Measurements from ENCODE around the gene IGHMBP2.

The IGHMBP2 gene

GRCh38 chr11:68928136-68928880, 24.6 kb downstream of the IGHMBP2 start:
- no peak for DNase-seq

- no peak for DNase-seq
Observed at GRCh38 chr11:68929135-68929534, 25.4 kb downstream of the IGHMBP2 start.

GRCh38 chr11:68929706-68930570, 26.2 kb downstream of the IGHMBP2 start:
- no peak for DNase-seq

DNA sequence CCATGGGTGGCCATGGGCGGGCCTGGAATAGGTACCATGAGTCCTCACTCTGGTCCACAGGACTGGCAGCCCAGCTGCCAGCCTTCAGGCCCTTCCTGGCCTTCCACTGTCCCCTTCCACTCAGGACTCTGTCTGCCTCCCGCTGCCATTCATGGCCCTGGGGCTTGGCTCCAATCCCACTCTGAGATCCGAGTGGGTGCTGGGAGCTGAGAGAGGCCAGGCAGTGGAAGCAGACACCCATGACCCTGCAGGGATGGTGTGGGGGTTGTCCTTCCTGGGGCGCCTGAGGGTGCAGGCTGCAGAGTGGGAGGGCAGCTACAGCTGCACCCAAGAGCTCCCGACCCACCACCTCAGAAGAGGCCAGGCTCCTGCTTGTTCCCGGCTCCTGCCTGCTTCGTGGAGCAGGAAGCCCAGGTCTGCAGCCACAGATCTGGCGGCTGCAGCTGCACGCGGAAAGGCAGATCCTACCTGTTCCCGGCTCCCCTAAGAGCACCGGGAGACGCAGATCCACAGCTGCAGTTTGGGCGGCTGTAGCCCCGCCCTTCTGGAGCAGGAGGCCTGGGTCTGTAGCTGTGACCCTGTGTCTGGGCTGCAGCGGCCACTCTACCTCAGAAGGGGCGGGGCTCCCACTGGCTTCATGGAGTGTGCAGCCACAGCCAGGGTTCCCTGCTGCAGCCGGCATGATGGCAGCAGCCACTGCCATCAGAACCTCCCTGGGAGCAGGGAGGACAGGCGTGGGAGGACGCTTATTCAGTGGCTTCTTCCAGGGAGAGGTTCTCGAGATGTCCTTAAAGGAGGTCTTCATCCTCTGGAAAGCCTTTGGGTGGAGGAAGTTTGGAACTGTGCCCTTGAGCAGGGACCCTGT, 27.5 kb downstream of the IGHMBP2 start:
- no peak for DNase-seq

DNA sequence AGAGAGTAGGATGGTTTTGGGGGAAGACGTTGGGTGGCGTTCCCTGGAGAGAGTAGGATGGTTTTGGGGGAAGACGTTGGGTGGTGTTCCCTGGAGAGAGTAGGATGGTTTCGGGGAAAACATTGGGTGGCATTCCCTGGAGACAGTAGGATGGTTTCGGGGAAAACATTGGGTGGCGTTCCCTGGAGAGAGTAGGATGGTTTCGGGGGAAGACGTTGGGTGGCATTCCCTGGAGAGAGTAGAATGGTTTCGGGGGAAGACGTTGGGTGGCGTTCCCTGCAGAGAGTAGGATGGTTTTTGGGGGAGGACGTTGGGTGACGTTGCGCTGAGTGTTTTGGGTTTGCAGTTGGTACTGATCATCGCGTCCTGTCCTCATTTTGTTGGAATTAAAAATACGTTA, 28.2 kb downstream of the IGHMBP2 start:
- no peak for DNase-seq

DNA sequence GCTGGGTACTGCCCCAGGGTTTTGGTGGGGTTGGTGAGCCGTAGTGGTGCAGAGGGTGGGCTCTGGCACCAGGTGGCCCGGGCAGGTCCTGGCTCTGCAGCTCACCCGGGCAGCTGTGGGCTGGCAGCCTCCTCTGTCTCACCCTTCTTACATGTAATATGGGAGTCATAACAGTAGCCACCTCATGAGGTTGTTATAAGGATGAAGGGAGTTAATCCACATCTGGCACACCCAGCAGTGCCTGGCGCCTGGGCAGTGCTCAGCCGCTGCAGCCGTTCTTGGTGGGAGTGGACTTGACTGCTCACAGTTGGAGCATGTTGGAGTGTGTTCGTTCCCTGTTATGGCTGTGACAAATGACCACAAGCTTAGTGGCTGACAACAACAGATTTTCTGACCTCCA, 28.7 kb downstream of the IGHMBP2 start:
- no peak for DNase-seq

DNA sequence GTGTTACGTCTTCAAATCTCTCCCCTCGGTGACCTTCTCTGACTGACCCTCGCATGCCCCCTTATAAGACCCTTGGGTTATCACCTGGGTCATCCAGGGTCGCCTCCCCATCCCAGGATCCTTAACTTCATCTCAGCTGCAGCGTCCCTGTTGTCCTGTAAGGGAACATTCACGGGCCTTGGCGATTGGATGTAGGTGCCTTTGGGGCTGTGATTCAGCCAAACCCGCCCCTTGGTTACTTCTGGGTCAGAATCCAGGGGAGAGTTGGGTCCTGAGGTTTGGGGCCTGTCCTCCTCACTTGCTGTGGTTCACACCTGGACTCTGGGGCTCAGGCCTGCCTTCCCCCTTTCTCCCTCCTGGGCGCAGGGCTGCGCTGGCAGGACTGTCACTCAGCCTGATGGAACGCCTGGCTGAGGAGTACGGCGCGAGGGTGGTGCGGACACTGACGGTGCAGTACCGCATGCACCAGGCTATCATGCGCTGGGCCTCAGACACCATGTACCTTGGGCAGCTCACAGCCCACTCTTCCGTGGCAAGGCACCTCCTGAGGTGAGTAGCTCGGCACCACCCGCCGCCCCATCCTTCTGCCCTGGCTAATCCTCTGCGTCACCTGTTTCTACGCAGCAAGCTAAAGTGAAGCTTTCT, 29.4 kb downstream of the IGHMBP2 start:
- peak in 1 of 2 experiments; percentile 34 for DNase-seq

- DNase-seq, result peak; percentile 55 to 78
Observed at GRCh38 chr11:68933605-68934320, 30.1 kb downstream of the IGHMBP2 start.

- DNase-seq, result no peak
Observed at GRCh38 chr11:68934321-68934645, 30.6 kb downstream of the IGHMBP2 start.

DNA sequence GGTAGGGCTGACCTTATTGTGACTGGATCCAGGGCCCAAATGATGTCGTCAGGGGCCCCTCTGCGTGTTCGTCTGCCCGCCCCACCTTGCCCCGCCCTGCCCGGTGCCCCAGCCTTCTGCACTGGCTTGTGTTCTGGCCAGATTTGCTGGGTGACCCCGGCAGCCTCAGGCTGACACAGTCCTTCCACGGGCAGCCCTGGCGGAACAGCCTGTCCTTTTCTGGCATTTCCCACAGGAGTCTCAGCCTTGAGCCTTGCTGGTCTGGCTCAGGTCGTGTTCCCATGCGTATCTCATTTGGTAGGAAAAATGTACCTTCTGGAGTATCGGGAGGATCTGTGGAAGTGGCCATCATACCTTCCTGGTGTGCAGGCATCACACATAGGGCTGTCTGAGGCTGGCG, 31.0 kb downstream of the IGHMBP2 start:
- DNase-seq, result no peak

DNA sequence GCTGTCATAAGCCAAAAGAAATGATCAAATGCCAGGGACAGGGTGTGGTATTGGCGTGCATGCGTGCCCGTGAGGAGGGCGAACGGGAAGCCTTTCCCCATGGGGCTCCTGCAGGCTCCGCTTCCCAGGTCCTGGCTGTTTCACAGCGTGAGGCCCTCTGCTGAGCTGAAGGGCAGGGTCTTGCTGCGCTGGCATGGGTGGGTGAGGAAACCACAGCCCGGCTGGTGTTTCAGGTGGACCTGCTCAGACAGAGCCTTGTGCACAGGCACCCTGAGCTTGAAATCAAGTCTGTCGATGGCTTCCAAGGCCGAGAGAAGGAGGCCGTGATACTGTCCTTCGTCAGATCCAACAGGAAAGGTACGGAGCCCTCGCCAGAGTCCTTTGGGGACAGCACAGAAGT, 31.4 kb downstream of the IGHMBP2 start:
- no peak for DNase-seq

DNA sequence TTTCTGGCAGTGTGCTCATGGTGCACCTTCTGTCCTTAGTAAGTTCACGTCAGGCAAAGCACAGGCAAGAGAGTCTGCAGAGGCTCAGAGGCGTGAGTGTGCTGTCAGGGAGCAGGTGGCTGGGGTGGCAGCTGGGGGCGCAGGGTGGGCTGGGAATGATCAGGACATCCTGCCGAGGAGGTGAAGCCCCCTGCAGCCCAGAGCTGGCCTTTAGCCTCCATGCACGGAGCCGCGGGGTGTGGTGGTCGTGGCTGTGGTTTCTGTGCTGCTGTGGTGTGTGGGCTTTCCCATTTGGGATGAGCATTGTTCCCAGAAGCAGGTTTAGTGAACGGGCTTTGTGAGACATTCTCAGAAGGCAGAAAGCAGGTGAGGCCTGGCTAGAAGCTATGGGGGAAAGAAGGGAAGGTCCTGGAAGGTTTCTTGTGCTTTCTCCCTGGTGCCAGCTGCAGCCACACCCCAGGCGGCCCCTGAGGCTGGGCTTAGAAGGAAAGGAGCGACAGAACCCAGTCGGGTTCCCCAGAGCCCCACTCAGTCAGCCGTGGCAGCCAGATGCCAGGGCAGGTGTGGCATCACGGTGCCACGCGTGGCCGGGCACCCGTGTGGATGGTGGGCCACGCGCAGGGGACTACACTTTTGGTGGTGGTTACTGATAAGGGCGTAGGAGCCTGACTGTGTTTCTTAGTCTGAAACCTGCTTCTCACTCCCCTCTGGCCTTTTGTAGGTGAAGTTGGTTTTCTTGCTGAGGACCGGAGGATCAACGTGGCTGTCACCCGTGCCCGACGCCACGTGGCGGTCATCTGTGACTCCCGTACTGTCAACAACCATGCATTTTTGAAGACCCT, 32.0 kb downstream of the IGHMBP2 start:
- DNase-seq, result no peak

- DNase-seq, result no peak
Observed at GRCh38 chr11:68936358-68936636, 32.6 kb downstream of the IGHMBP2 start.

- no peak for DNase-seq
Observed at GRCh38 chr11:68936676-68937620, 33.3 kb downstream of the IGHMBP2 start.

- DNase-seq, result no peak
Observed at GRCh38 chr11:68938088-68938487, 34.4 kb downstream of the IGHMBP2 start.

DNA sequence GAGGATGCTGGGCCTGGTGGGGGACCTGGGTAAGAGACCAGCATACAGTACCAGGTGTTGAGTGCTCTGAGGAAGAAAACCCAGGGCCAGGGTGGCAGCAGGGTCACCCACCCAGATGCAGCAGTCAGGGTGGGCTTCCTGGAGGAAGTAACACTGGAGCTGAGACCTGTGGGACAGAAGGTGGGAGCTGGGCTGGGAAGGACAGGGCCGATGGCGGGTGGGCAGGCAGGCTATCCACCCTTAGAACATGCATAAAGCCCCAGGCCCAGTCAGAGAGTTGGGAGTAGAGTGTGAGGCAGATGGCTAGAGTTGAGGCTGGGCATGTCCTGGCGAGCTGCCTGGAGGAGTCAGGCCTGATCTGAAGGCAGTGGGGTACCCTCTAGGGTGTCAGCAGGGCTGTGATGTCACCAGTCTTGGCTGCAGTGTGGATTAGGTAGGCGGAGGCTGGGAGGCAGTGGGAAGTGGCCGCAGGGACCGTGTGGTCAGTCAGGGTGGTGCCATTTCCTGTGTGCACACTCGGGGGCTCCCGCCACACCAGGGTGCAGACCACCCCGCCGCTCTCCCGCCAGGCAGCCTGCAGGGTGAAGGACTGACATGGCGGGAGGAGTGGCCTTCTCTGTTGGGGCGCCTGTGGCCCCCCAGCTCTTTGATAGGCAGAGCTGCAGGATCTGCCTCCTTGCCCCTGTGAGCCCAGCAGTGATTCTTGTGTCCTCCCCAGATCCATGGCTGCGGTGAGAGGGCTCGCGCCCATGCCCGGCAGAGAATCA, 35.3 kb downstream of the IGHMBP2 start:
- no peak for DNase-seq

DNA sequence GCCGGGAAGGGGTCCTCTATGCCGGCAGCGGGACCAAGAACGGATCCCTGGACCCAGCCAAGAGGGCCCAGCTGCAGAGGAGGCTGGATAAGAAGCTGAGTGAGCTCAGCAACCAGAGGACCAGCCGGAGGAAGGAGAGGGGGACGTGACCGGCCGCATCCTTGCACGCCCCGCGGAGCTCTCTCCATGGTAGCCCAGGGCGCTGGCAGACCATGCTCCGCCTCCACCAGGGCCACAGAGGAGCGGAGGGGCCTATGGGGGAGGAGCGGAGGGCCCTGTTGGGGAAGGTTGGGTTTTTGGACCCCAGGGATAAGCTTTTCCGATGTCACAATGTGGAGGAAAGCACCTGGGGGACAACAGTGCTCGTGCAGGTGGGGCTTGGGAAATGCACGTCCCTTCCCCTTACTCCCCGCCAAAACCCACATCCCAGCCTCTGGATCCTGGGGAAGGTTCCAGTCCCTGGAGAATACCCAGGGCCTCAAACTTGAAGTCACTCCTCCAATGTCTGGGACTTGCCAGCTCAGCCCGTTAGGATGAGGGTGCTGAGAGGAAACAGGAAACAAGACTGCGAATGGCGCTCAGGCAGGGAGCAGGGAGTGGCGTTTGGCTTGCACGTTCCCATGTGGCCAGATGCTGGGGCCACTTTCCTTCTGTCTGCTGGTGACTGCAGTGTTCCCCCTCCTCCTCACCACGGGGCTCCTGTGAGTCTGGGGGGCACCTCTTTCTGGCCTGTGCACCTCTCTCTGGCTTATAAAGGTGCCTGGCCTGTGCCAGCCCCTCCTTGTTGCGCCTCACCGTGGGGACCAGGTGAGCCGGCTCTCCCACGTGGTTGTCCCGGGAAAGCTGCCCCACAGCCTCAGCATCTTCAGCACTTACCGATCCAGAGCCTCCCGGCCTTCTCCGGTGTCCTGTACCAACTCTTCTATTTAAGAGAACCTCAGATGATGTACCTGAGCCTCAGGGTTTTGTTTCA, 36.2 kb downstream of the IGHMBP2 start:
- DNase-seq, result no peak

- no peak for DNase-seq
Observed at GRCh38 chr11:68940651-68941323, 37.1 kb downstream of the IGHMBP2 start.

Measured in NCI-H2081 (cell line).